ENCODE results near the gene IFT27. TPM values are rescaled to one million over a fixed set of nuclear protein-coding genes. Genes with fewer than 3 reads are reported as not detected.
"Not testable (repeated sequence)": the region's sequence is repeated elsewhere in the genome, so short reads cannot be mapped to it uniquely, and the experiment has no call there.

Gene IFT27
- total RNA-seq, 4 donors from 2014 or later, result 16.3 to 27.6 (median 18.4) TPM

DNA sequence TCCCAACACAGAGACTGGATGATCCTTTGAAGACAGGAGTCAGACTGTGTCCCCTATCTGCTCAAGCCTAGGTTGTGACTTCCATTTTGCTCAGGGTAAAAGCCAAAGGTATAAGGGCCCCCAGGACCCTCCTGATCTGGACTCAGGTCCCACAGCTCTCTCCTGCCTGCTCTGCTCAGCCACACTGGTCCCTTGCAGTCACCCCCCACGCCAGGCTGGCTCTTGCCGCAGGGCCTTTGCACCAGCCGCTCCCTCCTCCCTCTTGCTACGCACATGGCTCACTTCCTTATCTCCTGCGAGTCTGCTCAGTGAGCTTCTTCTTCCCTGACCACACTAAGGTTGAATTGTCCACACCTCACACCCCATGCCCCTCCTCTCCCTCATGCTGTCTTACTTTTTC is 44.0 kb downstream of the IFT27 start:
- H3K27me3 ChIP-seq, result peaks cover 81% of the 10 kb centered on the region
- no peak for ATAC-seq
- H3K36me3 ChIP-seq, result no peaks in the 10 kb centered on the region
- TF ChIP-seq EP300 (IDR thresholded peaks at IDR 0.05) (no peak), POLR2AphosphoS5 (IDR thresholded peaks at IDR 0.05) (no peak), POLR2A (IDR thresholded peaks at IDR 0.05) (no peak), CTCF (IDR thresholded peaks at IDR 0.05) (no peak)
- H3K4me3 ChIP-seq, result no peak overlapping the region
- H3K9me3 ChIP-seq, result no peaks in the 10 kb centered on the region
- no peaks in the 10 kb centered on the region for H3K4me1 ChIP-seq
- no peak overlapping the region for H3K27ac ChIP-seq
- WGBS, 2 donors (ENCODE audit: low coverage in 1 of 2), result 80 to 86% methylated on average over 2 to 5 of the region's 5 CpGs

DNA sequence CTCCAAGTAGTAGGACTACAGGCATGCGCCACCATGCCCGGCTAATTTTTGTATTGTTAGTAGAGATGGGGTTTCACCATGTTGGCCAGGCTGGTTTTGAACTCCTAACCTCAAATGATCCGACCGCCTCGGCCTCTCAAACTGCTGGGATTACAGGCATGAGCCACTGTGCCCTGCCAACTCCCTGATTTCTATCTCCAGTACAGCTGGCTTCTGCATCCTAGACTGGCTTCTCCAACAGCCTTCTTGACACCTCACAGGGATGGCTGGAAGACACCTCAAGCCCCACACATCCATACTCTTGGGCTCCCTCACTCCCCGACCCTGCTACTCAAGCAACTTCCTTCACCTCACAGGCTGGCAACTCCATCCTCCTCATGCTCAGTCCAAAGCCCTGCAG is 44.6 kb downstream of the IFT27 start:
- H3K4me1 ChIP-seq, H3K27ac ChIP-seq, H3K4me3 ChIP-seq, H3K36me3 ChIP-seq, ATAC-seq, H3K9me3 ChIP-seq: not testable (repeated sequence)
- peaks cover 81% of the 10 kb centered on the region for H3K27me3 ChIP-seq
- 63 to 85% methylated on average over 1 to 6 of the region's 6 CpGs for WGBS, 2 donors (ENCODE audit: low coverage in 1 of 2)

DNA sequence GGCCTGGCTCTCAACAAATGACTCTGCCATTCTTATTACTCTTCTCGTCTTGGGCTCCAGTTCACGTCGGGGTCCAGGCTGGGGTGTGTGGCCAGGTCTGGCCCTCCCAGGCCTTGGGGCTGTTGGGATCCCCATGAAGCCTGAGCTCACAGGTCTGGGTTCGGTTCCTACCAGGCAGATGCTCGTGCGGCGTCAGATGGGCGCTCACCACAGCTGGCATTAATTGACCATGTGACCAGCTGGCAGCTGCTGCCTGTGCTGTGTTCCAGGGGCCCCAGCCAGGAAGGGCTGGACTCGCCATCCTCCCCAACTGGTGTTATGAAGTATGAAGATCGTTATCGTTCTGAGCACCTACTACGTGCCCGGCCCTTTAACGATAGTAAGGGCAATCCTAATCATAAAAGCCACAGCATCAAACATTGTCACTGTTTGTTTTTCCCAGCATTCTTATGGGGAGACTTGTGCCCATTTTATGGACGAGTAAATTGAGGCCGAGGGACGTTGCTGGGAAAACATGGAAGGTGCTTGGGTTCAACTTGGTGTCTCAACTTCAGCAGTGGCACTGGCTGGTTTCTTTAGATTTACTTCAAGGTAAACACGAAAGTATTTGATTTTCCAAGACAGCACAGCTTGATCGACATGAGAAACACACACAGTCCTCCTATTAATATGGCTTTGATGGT is 45.6 kb downstream of the IFT27 start:
- no peaks in the 10 kb centered on the region for H3K4me1 ChIP-seq
- TF ChIP-seq EP300 (IDR thresholded peaks at IDR 0.05), result no peak
- no peak for TF ChIP-seq POLR2A (IDR thresholded peaks at IDR 0.05)
- no peak for TF ChIP-seq POLR2AphosphoS5 (IDR thresholded peaks at IDR 0.05)
- TF ChIP-seq CTCF (IDR thresholded peaks at IDR 0.05), result no peak
- 83 to 88% methylated on average over 5 to 14 of the region's 19 CpGs for WGBS, 2 donors (ENCODE audit: low coverage in 1 of 2)
- H3K9me3 ChIP-seq, result no peaks in the 10 kb centered on the region
- H3K27me3 ChIP-seq, result peaks cover 81% of the 10 kb centered on the region
- H3K4me3 ChIP-seq, result no peak overlapping the region
- H3K36me3 ChIP-seq, result no peaks in the 10 kb centered on the region
- no peak for ATAC-seq
- H3K27ac ChIP-seq, result no peak overlapping the region

DNA sequence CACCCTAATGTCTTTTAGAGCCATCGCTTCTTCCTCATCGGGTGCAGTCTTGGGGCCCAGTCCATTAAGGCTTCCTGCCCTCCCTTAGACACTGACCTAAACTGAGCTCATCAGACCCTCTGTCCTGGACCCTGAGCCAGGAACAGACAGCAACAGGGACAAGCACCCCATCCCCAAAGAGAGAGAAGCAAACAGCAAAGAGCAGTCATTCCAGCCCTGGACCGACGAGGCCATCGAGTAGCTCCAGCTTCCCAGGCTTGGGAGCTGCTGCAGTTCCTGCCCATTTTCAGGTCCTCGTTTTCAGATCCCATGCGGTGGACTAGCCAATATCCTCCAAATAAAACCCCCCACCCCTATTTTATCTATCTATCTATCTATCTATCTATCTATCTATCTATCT is 46.6 kb downstream of the IFT27 start:
- ATAC-seq, result no peak
- no peaks in the 10 kb centered on the region for H3K36me3 ChIP-seq
- no peaks in the 10 kb centered on the region for H3K4me1 ChIP-seq
- H3K27me3 ChIP-seq, result peaks cover 83% of the 10 kb centered on the region
- H3K4me3 ChIP-seq, result no peak overlapping the region
- no peak overlapping the region for H3K27ac ChIP-seq
- H3K9me3 ChIP-seq, result no peaks in the 10 kb centered on the region
- no peak for TF ChIP-seq POLR2AphosphoS5 (IDR thresholded peaks at IDR 0.05)
- TF ChIP-seq CTCF (IDR thresholded peaks at IDR 0.05), result no peak
- no peak for TF ChIP-seq POLR2A (IDR thresholded peaks at IDR 0.05)
- TF ChIP-seq EP300 (IDR thresholded peaks at IDR 0.05), result no peak
- WGBS, 2 donors (ENCODE audit: low coverage in 1 of 2), result 69% methylated on average over 5 of the region's 7 CpGs

GRCh38 chr22:36728505-36728904 is 47.4 kb downstream of the IFT27 start:
- TF ChIP-seq EP300 (IDR thresholded peaks at IDR 0.05), result no peak
- no peak for TF ChIP-seq POLR2A (IDR thresholded peaks at IDR 0.05)
- TF ChIP-seq CTCF (IDR thresholded peaks at IDR 0.05), result no peak
- TF ChIP-seq POLR2AphosphoS5 (IDR thresholded peaks at IDR 0.05), result no peak
- ATAC-seq, result no peak
- WGBS, 2 donors (ENCODE audit: low coverage in 1 of 2), result 87% methylated on average over 4 of the region's 5 CpGs; no CpG with 5 or more reads in 1 of the 2 donors
- Histone ChIP-seq H3K27me3 (peaks cover 83% of the 10 kb centered on the region), H3K4me1 (no peaks in the 10 kb centered on the region), H3K9me3 (no peaks in the 10 kb centered on the region), H3K4me3 (no peak overlapping the region), H3K36me3 (no peaks in the 10 kb centered on the region), H3K27ac (no peak overlapping the region)

All from gastroesophageal sphincter (tissue), 4 donors.